ENCODE data around the gene GTF2IRD2.
"Not testable (repeated sequence)": the region's sequence is repeated elsewhere in the genome, so short reads cannot be mapped to it uniquely, and the experiment has no call there.

- not testable (repeated sequence) for TF ChIP-seq POLR2A, CTCF (IDR thresholded peaks at IDR 0.05)
Observed at GRCh38 chr7:74779053-74779452, 72.4 kb downstream of the GTF2IRD2 start.

All from sigmoid colon (tissue), 3 donors.